Measurements from ENCODE around the gene TRPT1. TPM values are rescaled to one million over a fixed set of nuclear protein-coding genes. Genes with fewer than 3 reads are reported as not detected.

TRPT1 gene
- total RNA-seq, 4 donors from 2014 or later, result 80.9 to 231 (median 139) TPM

- no peak for DNase-seq
Observed at GRCh38 chr11:64254326-64254725, 28.3 kb upstream of the TRPT1 start.

GRCh38 chr11:64253481-64253880 lies 27.5 kb upstream of the TRPT1 start:
- Histone ChIP-seq H3K27ac (peak overlapping the region in 3 of 4 donors; percentile 6 to 77 (median 34)), H3K4me3 (no peak overlapping the region), H3K36me3 (peaks cover 0 to 22% of the 10 kb centered on the region in 2 donors), H3K9me3 (no peaks in the 10 kb centered on the region), H3K4me1 (peaks cover 30 to 31% of the 10 kb centered on the region in 2 donors), H3K27me3 (no peaks in the 10 kb centered on the region)
- intact Hi-C loops (cut with DNase I; ENCODE audit: low total_unique reads) (no loop called here), in situ Hi-C loops (cut with MboI; ENCODE audit: low sequenced_read_pairs in 4 of 4) (no loop called here)
- ATAC-seq (no peak), DNase-seq (peak in 1 of 2 donors; percentile 65)
- TF ChIP-seq CTCF (IDR thresholded peaks at IDR 0.05 in 4 of 5, conservative IDR thresholded peaks at IDR 0.05 in 1 of 5), result no peak
- TF ChIP-seq POLR2A (IDR thresholded peaks at IDR 0.05), result no peak

More at GRCh38 chr11:64254326-64254725, 28.3 kb upstream of the TRPT1 start:
- H3K27me3 ChIP-seq, result no peaks in the 10 kb centered on the region
- in situ Hi-C loops (cut with MboI; ENCODE audit: low sequenced_read_pairs in 4 of 4) (no loop called here), intact Hi-C loops (cut with DNase I; ENCODE audit: low total_unique reads) (no loop called here)
- peaks cover 0 to 30% of the 10 kb centered on the region in 2 donors for H3K36me3 ChIP-seq
- no peak overlapping the region for H3K4me3 ChIP-seq
- TF ChIP-seq POLR2A (IDR thresholded peaks at IDR 0.05), result no peak
- TF ChIP-seq CTCF (IDR thresholded peaks at IDR 0.05 in 4 of 5, conservative IDR thresholded peaks at IDR 0.05 in 1 of 5), result no peak
- H3K27ac ChIP-seq, result no peak overlapping the region
- ATAC-seq, result no peak
- peaks cover 30 to 31% of the 10 kb centered on the region in 2 donors for H3K4me1 ChIP-seq
- no peaks in the 10 kb centered on the region for H3K9me3 ChIP-seq

- ATAC-seq (no peak), DNase-seq (no peak)
- peaks cover 31% of the 10 kb centered on the region in 2 donors for H3K4me1 ChIP-seq
- no peak for TF ChIP-seq POLR2A (IDR thresholded peaks at IDR 0.05)
- no peak for TF ChIP-seq CTCF (IDR thresholded peaks at IDR 0.05 in 4 of 5, conservative IDR thresholded peaks at IDR 0.05 in 1 of 5)
- H3K27me3 ChIP-seq, result no peaks in the 10 kb centered on the region
- in situ Hi-C loops (cut with MboI; ENCODE audit: low sequenced_read_pairs in 4 of 4), result no loop called here
- intact Hi-C loops (cut with DNase I; ENCODE audit: low total_unique reads), result no loop called here
- no peaks in the 10 kb centered on the region for H3K9me3 ChIP-seq
- H3K27ac ChIP-seq, result peak overlapping the region in 3 of 4 donors; percentile 6 to 77 (median 34)
- peaks cover 0 to 17% of the 10 kb centered on the region in 2 donors for H3K36me3 ChIP-seq
- H3K4me3 ChIP-seq, result no peak overlapping the region
Observed at GRCh38 chr11:64253043-64253442, 27.1 kb upstream of the TRPT1 start.

GRCh38 chr11:64252003-64252872 lies 26.3 kb upstream of the TRPT1 start:
- intact Hi-C loops (cut with DNase I; ENCODE audit: low total_unique reads) (no loop called here), in situ Hi-C loops (cut with MboI; ENCODE audit: low sequenced_read_pairs in 4 of 4) (no loop called here)
- Histone ChIP-seq H3K9me3 (no peaks in the 10 kb centered on the region), H3K27me3 (no peaks in the 10 kb centered on the region), H3K27ac (peak overlapping the region; percentile 67 to 82 (median 76)), H3K4me1 (peaks cover 36 to 37% of the 10 kb centered on the region in 2 donors), H3K36me3 (peaks cover 0 to 15% of the 10 kb centered on the region in 2 donors), H3K4me3 (peak overlapping the region; percentile 65 to 92 (median 78))
- no peak for TF ChIP-seq POLR2A (IDR thresholded peaks at IDR 0.05)
- TF ChIP-seq CTCF (IDR thresholded peaks at IDR 0.05 in 4 of 5, conservative IDR thresholded peaks at IDR 0.05 in 1 of 5), result peak in 1 of 5 experiments; percentile 33
- no peak for DNase-seq
- ATAC-seq, result no peak

Data from gastrocnemius medialis (tissue), 4 donors.